NCI-H82 treated with DMSO at 0.1 percent for 48 hours (cell line): Measurements from ENCODE around the gene KANSL1.
A peak's percentile ranks its signal among the peaks of the same experiment; 100 is the strongest.

ENCODE experiments used
- DNase-seq: peaks from one replicate; lab custom pipeline; 2025; ENCODE audit not compliant: unreplicated experiment; lab: John Stamatoyannopoulos, UW

Gene KANSL1

DNA sequence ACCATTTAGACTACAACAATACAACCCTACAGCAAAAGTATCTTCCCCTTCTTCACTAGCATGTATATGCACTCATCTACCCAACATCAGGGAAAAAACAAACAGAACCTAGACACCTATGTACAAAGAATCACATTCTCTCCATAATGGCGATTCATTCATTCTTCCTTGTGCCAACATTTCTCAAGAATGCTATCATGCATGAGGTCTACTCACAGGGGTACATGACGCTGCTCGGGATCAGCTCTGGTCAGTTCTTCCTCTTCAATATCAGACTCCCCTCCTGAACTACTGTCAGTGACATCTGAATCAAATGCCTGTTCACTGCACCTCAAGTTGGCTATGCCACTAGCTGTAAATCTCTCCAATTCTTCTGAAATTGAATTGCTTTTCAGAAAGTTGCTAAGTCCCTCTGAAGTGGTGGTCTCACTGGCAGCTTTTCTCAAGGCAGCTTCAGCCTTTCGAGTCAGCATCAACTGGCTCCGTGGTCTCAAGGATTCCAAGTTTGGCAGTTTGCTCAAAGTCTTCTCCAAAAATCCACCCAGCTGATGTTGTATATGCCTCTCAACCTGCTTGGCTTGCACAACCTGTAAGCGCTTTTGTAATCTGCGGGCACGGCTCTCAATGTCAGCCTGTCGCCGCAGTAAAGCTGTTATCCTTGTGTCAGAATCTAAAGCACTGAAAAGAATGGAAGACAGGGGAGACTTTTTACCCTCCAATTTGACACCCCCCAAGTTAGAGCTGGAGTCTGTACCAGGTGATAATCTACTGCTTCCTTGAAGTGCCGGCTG is 22.4 kb downstream of the KANSL1 start:
- DNase-seq, result no peak

DNA sequence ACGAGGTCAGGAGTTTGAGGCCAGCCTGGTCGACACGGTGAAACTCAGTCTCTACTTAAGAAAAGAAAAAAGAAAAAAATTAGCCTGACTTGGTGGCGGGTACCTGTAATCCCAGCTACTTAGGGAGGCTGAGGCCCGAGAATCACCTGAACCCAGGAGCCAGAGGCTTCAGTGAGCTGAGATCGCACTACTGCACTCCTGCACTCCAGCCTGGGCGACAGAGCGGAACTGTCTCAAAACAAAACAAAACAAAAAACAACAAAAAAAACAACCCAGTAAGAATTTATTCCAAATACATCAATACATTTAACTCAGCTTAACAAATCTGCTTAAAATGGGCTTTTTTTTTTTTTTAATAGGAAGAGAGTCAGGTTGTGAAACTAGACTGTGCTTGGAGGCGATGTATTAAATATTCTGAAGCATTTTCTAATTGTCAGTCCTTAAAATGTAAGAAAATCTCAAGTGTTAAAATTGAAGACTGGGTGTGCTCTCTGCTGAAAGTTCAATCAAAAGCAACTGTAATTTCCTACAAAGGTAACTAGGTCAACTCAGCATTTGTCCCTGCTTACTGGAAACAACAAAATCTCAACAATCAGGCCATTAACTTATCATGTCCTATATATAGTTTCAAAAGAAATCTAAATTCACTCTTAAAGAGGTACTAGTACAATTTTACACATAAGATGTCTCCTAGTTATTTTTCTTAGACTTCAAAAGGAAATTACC is 23.2 kb downstream of the KANSL1 start:
- no peak for DNase-seq

DNA sequence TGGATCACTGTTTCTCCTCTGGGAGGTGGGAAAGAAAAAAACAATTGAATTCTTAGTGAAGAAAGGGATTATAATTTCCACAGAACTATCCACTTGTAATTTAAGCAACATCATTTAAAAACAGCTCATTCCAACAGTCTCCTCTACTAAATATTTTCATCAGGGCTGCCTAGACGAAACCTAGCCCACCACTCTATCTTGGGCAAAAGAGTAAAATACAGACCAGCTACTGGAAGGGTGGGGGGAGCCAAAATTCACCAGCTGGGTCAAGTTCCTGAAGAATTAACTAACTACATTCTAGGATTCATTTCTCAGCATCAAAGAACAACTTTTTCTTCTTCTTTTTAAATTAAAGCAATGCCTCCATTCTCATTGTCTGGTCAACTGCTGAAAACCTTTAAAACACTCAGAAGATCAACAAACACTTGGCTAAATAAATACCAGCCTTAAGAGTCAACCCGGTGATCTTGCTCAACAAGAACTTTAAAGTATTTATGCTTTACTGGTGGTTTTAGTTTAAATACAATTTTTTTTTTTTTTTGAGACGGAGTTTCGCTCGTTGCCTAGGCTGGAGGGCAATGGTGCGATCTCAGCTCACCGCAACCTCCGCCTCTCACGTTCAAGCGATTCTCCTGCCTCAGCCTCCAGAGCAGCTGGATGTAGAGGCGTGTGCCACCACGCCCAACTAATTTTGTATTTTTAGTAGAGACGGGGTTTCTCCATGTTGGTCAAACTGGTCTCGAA is 25.2 kb downstream of the KANSL1 start:
- no peak for DNase-seq

DNA sequence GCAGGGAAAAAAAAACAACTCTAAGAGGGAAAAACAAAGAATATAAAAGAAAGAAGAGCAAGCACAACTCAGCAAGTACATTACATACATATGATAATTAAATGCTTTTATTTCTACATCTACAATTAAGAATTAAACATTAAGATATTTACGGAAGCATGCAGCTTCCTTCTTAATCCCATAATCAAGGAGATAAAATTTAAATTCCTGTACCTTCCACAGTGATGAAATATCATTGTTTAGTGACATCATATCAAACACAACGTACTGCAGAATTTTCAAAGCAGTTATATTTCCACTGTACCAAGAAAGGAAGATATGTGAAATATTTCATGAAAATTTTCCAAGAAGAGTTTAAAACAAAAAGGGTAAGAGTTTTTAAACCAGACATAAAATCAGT is 26.0 kb downstream of the KANSL1 start:
- no peak for DNase-seq

DNA sequence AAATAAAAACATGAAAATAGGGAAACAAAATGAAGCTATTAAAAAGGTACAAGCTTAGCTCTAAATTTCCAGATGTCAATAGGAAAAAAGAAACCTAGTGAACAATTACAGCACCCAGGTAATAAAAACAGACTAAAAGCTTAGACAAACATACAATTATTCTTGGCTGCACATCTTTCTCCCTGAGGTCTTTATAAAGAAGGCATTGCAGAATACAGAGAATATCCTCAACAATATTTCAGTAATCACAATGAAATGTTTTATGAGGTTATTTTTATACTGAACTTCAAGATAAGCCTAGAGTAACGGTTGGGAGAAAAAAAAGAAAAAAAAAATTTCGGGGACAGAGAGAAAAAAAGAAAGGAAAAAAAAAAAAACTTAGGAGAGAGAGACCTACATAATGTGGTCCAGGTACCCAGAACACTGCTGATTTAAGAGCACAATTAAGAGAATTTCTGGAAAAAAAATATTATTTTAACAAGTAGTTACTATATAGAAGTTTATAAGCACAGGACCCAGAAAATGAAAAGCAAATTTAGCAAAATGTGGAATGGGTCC is 26.5 kb downstream of the KANSL1 start:
- DNase-seq, result no peak

DNA sequence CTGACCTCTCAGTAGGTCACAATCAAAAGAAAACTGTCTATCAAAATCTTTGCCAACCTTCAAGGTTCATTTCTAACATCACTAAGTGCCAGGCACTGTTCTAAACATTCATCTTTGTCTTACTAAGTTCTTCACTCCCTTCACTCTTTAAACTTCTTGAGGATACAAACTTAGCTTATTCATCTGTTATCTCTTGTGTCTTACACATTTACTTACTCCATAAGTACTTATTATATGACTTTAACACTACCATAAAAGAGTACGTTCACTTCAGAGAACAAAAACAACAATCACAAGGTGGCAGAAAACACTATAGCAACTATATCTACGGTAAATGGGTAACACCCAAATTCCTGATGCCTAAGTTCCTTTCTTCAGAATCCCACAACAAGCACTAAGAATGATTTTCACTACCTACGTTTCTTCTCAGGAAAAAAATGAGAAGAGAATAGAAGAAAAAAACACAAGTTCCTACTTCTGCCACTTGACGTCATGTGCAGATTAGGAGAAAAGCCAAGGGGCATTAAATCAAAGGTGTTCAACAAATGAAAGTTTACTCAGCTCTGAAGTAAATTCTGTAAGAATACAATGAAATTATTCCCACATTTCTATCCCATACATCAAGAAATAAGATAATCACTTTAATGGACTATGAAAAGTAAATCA is 29.2 kb downstream of the KANSL1 start:
- DNase-seq, result no peak

DNA sequence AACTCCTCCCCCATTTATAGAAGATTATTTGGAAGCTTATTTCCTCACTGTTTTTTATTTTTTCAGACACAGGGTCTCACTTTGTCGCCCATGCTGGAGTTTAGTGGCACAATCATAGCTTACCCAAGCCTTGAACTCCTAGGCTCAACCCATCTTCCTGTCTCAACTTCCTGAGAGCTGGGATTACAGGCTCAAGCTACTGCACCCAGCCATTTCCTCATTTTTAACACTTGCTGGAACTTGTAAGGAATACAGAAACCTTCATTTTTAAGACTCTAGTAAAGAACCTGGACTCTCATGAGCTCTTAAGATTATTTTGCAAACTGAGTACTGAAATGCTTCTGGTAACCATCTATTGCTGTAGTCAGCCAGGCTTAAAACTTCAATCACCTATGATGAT is 29.9 kb downstream of the KANSL1 start:
- no peak for DNase-seq

DNA sequence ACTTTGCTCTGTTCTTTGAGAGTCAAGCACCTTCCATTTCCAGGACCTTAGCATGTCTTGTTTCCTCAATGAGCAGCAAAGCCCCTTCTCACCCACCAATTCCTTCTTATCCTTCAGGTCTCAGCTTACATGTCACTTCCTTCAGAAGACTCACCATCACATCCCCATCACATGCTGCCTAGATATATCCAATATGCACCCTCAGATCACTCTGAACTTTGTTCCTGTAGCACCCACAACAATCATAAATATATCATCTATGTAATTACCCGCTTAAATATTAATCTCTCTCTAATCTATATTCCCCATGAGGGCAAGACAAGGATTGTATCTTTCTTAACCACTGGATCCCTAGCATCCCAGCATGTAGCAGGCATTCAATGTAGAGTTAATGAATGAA is 30.4 kb downstream of the KANSL1 start:
- DNase-seq, result no peak

DNA sequence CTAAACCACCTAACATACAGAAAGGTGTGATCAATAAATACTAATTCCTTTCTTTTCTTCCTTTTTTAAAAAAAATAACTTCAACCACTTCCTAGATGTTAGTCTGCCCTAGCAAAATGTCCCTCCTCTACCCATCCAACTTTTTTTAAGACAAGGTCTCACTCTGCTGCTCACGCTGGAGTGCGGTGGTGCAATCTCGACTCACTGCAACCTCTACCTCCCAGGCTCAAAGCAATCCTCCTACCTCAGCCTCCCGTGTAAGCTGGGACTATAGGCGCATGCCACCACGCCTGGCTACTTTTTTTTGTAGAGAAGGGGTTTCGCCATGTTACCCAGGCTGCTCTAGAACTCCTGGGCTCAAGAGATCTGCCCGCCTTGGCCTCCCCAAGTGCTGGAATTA is 33.1 kb downstream of the KANSL1 start:
- DNase-seq, result no peak

DNA sequence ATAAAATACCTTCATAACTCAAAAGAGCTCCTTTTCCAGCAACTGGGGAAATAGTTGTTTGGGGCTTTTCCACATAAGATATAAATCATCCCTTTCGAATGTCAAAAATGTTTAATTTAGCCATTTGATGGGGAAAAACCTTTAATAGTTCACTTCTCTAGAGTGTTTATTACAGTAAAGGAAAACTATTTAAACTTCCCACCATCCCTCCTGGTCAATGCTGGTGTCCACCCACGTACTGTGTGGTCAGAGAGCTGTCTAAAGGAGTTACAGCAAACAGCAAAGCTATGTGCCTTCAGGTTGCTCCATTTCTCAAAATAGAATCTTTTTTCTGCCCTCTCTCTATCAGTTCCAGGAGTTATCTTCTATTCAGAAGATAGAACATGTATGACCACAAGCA is 33.5 kb downstream of the KANSL1 start:
- DNase-seq, result no peak

DNA sequence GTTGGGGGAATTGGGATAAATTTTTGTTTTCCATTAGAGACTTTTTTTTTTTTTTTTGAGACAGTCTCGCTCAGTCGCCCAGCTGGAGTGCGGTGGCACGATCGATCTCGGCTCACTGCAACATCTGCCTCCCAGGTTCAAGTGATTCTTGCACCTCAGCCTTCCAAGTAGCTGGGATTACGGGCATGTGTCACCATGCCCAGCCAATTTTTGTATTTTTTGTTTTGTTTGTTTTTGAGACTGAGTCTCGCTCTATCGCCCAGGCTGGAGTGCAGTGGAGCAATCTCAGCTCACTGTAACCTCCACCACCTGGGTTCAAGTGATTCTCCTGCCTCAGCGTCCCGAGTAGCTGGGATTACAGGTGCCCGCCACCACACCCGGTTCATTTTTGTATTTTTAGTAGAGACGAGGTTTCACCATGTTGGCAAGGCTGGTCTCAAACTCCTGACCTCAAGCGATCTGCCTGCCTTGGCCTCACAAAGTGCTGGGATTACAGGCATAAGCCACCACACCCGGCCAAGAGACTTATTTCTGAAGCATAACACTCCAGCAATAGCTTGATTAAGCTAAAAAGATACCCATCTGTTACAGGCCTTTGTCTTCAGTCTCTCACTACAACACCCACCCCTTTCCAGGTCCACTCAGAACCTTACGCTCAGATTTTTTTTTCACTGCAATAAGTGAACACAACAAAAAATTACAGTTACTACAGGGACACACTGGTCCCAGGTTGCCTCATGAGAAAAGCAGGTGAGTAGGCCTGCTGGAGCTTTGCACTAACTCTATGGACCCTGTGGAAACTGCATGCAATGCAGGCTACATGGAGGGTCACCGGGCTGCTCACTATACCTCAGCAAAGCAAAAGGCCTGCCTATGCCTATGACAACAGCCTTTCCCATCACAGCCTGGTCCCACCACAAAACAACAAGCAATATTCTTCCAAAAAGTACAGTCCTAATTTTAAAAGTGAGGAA is 34.6 kb downstream of the KANSL1 start:
- peak; percentile 57 for DNase-seq

DNA sequence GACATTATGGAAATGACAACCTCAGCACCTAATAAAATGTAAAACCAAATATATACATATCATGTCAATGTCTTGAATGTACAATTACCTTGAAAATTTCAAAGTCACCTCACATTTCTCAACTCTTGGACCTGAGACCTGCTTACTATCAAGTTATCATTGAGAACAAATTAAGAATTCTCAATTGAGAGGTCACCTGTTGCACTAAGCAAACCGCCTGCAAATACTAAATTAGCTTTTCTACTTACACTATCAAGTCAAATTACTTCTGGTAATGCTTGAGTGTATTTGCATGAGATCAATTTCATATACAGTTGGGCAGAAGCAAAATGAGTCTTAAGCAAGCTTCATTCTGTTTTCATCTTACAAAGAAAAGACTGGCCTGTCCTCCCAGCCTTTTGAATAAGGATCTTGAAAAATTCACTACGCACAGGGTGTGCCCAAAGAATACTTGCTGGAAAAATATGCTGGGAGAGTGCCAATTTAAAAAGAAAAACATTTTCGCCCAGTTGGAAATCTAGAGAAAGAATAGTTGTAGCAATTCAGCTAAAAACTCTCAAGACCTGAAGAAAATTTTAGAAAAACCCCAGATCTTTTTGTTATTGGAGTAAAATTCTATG is 35.7 kb downstream of the KANSL1 start:
- DNase-seq, result no peak

DNA sequence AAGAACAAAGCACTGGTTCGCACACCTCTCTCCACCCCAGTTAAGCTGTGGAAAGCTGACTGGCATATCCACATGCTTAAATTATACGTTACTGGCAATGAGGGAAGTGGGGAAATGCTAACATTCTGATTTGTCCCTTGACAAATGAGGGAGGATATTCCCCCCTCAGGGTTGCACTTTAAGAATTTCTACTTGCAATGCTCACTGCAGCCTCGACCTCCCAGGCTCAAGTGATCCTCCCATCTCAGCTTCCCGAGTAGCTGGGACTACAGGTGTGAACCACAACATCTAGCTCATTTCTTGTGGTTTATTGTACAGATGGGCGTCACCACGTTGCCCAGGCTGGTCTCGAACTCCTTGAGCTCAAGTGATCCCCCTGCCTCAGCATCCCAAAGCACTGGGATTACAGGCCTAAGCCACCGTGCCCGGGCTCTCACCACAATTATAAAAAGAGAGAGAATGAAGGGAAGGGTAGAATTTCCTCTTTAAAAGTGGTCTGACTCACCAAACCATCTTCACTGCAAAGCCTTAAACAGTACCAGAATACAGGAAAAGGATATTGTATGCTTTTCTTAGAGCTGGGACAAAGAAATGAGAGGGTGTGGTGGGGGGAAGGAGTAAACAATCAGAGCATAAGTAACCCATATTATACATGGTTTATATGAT is 38.9 kb downstream of the KANSL1 start:
- no peak for DNase-seq

DNA sequence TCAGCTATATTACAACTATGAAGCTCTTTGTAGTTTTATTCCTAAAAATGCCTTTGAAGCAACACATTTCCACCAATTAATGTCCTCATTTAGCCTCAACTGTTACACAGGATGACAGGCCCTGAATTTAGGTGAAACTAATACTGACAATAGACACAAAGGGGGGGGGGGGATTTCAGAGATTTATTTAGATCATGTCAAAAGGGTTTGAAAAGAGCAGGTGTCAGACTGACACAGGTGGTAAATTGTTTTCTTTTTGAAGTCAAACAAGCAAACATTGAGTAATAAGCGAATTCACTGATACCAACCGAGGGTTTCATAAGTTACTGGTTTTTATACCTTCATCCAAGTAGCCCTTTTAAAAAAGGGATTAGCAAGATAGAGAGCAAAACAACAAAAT is 40.8 kb downstream of the KANSL1 start:
- DNase-seq, result no peak

DNA sequence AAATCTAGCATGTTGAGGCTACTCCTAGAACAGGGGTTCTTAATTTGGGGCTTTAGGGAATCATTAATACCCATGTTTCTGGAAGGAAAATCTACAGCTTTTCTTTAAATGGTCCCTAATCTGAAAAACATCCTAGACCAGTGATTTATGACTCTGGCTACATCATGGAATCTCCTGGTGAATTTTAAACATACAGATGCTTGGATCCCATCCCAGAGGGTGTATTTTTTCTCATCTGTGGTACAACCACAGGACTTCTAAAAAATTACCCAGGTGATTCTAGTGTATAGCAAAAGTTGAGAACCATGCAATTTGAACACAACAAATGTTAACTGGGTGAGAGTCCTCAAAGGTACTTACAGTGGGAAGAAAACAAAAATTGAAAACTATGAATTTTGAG is 41.5 kb downstream of the KANSL1 start:
- no peak for DNase-seq

DNA sequence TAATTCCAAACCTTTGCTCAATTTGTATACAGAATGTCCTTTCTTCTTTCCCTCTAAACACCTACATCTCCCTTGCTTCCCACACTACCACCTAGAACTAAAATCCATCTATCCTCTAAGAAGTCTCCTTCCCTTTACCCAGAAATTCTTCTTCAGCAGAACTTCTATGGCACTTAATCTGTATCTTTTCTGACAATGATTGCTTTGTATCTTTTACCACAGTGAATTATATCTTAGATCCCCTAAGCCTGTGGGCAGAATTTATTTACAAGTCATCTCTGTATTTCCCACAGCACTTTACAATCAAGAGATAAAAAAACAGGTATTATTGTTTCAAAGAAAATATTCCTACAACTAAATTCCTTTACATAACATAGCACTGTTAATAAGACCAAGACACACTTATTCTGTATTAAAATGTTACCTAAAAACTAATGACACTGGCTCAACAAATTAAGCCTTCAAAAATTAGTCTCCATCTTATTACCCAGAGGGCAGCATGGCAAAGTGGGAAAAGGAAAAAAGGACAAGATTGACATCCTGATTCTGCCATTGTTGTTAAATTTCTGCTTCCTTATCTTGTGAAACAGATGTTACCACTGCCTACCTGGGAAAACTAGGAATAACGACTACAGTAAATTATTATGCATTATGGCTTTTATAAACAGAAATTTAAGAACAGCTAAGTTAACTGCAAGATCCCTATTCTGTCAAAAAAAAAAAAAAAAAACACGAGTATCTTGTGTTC is 42.8 kb downstream of the KANSL1 start:
- no peak for DNase-seq

DNA sequence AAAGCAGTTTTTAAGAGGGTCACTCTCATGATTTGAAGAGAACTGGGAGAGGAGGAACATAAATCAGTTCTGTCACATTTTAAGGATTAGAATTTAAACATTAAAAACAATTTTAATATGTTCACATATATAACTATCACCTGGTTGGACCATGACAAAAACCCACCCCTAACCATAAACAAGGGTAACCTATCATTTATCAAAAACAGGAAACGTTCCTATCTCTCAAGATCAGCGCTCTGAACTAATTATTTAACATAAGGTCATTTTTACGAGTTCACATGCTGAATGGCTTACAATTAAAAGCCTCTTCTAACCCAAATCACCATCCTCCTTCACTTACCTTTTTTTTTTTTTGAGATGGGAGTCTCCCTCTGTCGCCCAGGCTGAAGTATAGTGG is 45.0 kb downstream of the KANSL1 start:
- no peak for DNase-seq

DNA sequence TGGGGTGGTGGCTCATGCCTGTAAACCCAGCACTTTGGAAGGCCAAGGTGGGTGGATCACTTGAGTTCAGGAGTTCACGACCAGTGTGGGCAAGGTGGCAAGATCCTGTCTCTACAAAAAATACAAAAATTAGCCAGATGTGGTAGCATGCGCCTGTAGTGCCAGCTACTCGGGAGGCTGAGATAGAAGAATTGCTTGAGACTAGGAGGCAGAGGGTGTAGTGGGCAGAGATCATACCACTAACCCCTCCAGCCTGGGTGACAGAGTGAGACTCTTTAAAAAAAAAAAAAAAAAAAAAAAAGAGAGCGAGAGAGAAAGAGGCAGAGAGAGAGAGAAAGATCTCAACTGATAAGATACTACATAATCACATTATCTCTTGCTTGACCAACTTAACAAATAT is 45.9 kb downstream of the KANSL1 start:
- no peak for DNase-seq
